K562 (cell line): ENCODE measurements around the gene PYGO2. TPM values are rescaled to one million over a fixed set of nuclear protein-coding genes. Genes with fewer than 3 reads are reported as not detected.

Experiments
- BHLHE40 ChIP-seq: IDR thresholded peaks from 2 replicates; pipeline ENCODE4 v1.6.1; 2011; ENCODE audit warnings: low read length, improper control_type of control experiment
- FOXP1 ChIP-seq: sonication (generic); formaldehyde crosslinking; IDR thresholded peaks from 2 replicates; pipeline ENCODE4 v1.8.0; 2022; ENCODE audit warnings: mild to moderate bottlenecking, missing genetic modification reagents
- GABPA ChIP-seq: fragments of 200-800 bp; sonication (Bioruptor generic); conservative IDR thresholded peaks from 2 replicates; pipeline ENCODE4 v1.6.1; 2016; ENCODE audit warnings: low read depth, missing genetic modification characterization, missing compliant biosample characterization
- MBD1 ChIP-seq: fragments of 250-450 bp; sonication (Bioruptor Pico); IDR thresholded peaks from 2 replicates; pipeline ENCODE4 v1.8.0; 2022; ENCODE audit warnings: inconsistent platforms
- NFYB ChIP-seq: IDR thresholded peaks from 2 replicates; pipeline ENCODE4 v1.6.1; 2011; ENCODE audit warnings: mild to moderate bottlenecking, moderate library complexity; ENCODE audit not compliant: insufficient read length; ENCODE audit errors: extremely low read depth
- POLR2G ChIP-seq: fragments of 200-400 bp; formaldehyde crosslinking; IDR thresholded peaks from 2 replicates; pipeline ENCODE4 v1.6.1; 2017; ENCODE audit warnings: low read depth, mild to moderate bottlenecking, antibody characterized with exemption, low read length, moderate library complexity
- RBBP5 ChIP-seq: fragments of 200-600 bp; sonication (generic); IDR thresholded peaks from 2 replicates; pipeline ENCODE4 v1.6.1; 2012; ENCODE audit warnings: borderline replicate concordance, mild to moderate bottlenecking, low read length, control low read depth, inconsistent platforms; ENCODE audit not compliant: insufficient read depth, poor library complexity, severe bottlenecking
- RBM25 ChIP-seq: fragments of 200-400 bp; formaldehyde crosslinking; IDR thresholded peaks from 2 replicates; pipeline ENCODE4 v1.6.1; 2018; ENCODE audit warnings: low read length, low read depth, moderate library complexity; ENCODE audit not compliant: severe bottlenecking
- RUNX1 ChIP-seq: sonication (generic); IDR thresholded peaks from 2 replicates; pipeline ENCODE4 v1.6.1; 2016; ENCODE audit warnings: antibody characterized with exemption, low read depth
- YY1 ChIP-seq, 3 experiments: IDR thresholded peaks; 2 replicates each; pipeline ENCODE4 v1.6.1; 2011; ENCODE audit warnings: low read length in 2 of 3, mild to moderate bottlenecking in 2 of 3, moderate library complexity in 2 of 3, borderline replicate concordance in 1 of 3, control low read depth in 1 of 3, low read depth in 1 of 3; ENCODE audit not compliant: insufficient read depth in 3 of 3, insufficient replicate concordance in 2 of 3, control insufficient read depth in 1 of 3, insufficient read length in 1 of 3; ENCODE audit errors: extremely low read depth in 1 of 3
- ZBTB1 ChIP-seq: sonication (generic); formaldehyde crosslinking; IDR thresholded peaks from 2 replicates; pipeline ENCODE4 v1.8.1; 2023; ENCODE audit warnings: missing genetic modification reagents, low read depth, mild to moderate bottlenecking, borderline replicate concordance
- ZBTB11 ChIP-seq, 3 experiments: fragments of 200-800 bp in 1 of 3; fragments of 250-450 bp in 1 of 3; fragments of 450-650 bp in 1 of 3; sonication (Bioruptor Pico) in 1 of 3; sonication (Bioruptor generic) in 1 of 3; formaldehyde crosslinking in 1 of 3; IDR thresholded peaks; 2 replicates each; pipeline versions ENCODE4 v1.6.1 to v1.8.0; 2016 to 2022; ENCODE audit warnings: mild to moderate bottlenecking in 2 of 3, missing genetic modification characterization in 2 of 3, missing compliant biosample characterization in 1 of 3, moderate library complexity in 1 of 3
- ZBTB12 ChIP-seq: fragments of 250-450 bp; sonication (Bioruptor Pico); IDR thresholded peaks from 2 replicates; pipeline ENCODE4 v1.4.0; 2020
- ZBTB49 ChIP-seq: sonication (generic); formaldehyde crosslinking; IDR thresholded peaks from 2 replicates; pipeline ENCODE4 v1.8.0; 2022; ENCODE audit warnings: missing genetic modification reagents, mild to moderate bottlenecking, borderline replicate concordance
- ZNF586 ChIP-seq: fragments of 450-650 bp; formaldehyde crosslinking; conservative IDR thresholded peaks from 2 replicates; pipeline ENCODE4 v1.4.0; 2020; ENCODE audit warnings: mild to moderate bottlenecking, moderate library complexity
- polyA plus RNA-seq, 8 experiments: library from polyadenylated mRNA; depleted of rRNA in 4 of 8; stranded (reverse) in 5 of 8; unstranded in 3 of 8; fragments of >200 nt; fragmentation: Nextera tagmentation in 2 of 8; fragmentation: Illumina TruSeq in 1 of 8; extraction: Ambion mirVana in 2 of 8; extraction: Trizol in 1 of 8; gene quantifications; 2 replicates each; pipeline versions ENCODE4 v1.2.1 to v1.2.3, GENCODE V29; 2011 to 2014; ENCODE audit warnings: inconsistent platforms in 1 of 8, missing spikeins in 1 of 8
- total RNA-seq, 7 experiments: library from RNA; depleted of rRNA in 6 of 7; stranded (reverse); fragments of >200 nt in 6 of 7; fragmentation: Illumina TruSeq in 2 of 7; extraction: Trizol in 2 of 7; gene quantifications; 2 replicates each; pipeline versions ENCODE4 v1.2.1 to v1.2.3, GENCODE V29; 2011 to 2021; ENCODE audit warnings: low replicate concordance in 1 of 7

PYGO2 gene
- total and polyA plus RNA-seq, 9 of the 15 experiments (the other 6 are each of a cell fraction or from before 2014, with no cell fraction given), result 8.3 to 36.2 (median 18.2) TPM

DNA sequence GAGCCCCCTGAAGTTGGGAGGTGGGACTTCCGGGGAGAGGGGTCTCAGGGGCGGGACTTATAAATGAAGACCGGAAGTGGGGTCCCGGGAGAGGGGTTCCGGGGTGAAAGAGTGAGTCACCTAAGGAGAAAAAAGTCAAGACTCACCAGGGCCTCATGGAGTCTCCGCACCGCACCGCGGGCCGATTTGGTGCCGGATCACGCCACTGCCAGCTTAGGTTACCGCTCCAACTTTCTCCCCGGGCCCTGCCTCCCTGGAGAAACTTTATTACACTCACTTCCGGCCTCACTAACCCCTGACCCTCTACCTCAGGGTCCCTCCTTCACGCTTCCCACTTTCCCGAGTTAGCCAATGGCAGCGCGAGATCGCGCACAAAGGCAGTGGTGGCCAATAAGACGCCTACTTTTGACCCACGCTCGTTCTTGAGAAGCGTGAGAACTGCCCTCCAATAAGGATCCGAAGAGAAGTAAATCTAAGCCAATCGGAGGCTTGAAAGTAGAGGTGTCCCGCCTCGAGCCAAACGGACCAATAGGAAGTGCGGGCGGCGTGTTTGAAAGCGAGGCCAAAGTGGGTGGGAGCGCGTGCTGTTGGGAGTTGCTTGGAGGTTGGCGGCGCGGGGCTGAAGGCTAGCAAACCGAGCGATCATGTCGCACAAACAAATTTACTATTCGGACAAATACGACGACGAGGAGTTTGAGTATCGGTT lies 12.7 kb upstream of the PYGO2 start, which contains the start of gene CKS1B (continued):
- TF ChIP-seq BHLHE40 (peak; percentile 76), ZBTB49 (CRISPR knock-in tag) (0 out of 2 replicates have a peak, but pooled peaks have one; percentile 59), ZBTB12 (CRISPR knock-in tag) (peak; percentile 21; the same call in 1 of the 2 replicates), RBBP5 (peak; percentile 29), NFYB (peak; percentile 92), YY1 (IDR thresholded peaks at IDR 0.05; ENCODE audit: borderline replicate concordance in 1 of 3, control insufficient read depth in 1 of 3, extremely low read depth in 1 of 3, insufficient read depth in 3 of 3, insufficient read length in 1 of 3, insufficient replicate concordance in 2 of 3, low read depth in 1 of 3, low read length in 2 of 3) (peak in 1 of 3 experiments; percentile 52), ZNF586 (no peak), RUNX1 (no peak), FOXP1 (CRISPR knock-in tag) (peak; percentile 77; the same call in 1 of the 2 replicates), ZBTB11 (CRISPR knock-in tag; IDR thresholded peaks at IDR 0.05) (peak in 1 of 3 experiments; percentile 64; a peak in 2 of 6 replicates), MBD1 (CRISPR knock-in tag) (no peak), RBM25 (peak; percentile 97), ZBTB1 (0 out of 2 replicates have a peak, but pooled peaks have one; percentile 56), POLR2G (peak; percentile 94), GABPA (tag) (peak; percentile 97)
